Panc1 (cell line): ENCODE results near the gene FBXO47.

Experiments used
- POLR2AphosphoS5 ChIP-seq: IDR thresholded peaks from 2 replicates; pipeline ENCODE4 v1.6.1; 2012; ENCODE audit warnings: mild to moderate bottlenecking, low read depth, low read length, moderate library complexity
- TF ChIP-seq, protein P1 (sequence below): fragments of 450-650 bp; IDR thresholded peaks from 2 replicates; pipeline ENCODE4 v1.5.1; 2017; ENCODE audit warnings: mild to moderate bottlenecking
- TF ChIP-seq, protein P2 (sequence below), 2 experiments: IDR thresholded peaks; 2 replicates each; pipeline ENCODE4 v1.6.1; 2011 to 2012; ENCODE audit warnings: low read depth in 2 of 2, control low read depth in 1 of 2, low read length in 1 of 2, mild to moderate bottlenecking in 1 of 2, moderate library complexity in 1 of 2; ENCODE audit not compliant: insufficient read depth in 1 of 2

DNA sequence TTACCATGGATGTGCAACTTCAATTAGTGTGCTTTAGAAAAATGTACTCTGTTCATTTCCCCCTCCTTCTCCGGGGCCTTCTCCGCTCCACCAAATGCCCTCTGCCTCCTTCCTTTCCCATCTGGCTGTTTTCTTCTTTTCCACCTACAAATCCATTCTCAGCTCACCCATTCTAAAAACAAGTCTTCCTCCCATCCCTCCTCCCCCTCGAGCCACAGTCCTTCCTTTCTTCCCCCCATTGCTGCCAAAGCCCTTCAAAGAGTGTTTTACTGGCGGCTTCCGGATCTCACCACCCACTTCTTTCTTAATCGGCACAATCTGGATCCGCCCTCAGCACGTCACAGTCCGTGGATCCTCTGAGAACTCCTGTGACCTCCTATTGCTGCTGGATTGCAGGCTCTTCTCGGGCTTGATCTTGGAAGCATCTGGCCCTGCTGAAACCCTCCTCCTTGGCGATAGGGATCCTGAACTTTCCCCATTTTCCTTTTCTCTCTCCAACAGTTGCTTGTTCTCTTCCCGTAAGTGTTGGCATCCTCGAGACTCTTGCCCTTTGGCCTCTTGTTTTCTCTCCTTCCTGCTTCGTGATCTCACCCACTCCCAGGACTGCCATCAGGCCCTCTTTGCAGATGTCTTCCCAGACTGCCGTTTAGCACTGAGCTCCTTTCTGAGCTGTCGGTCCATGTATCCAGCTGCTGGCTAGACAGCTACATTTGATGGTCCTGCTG lies 36.0 kb upstream of the FBXO47 start:
- TF ChIP-seq, protein P1, sequence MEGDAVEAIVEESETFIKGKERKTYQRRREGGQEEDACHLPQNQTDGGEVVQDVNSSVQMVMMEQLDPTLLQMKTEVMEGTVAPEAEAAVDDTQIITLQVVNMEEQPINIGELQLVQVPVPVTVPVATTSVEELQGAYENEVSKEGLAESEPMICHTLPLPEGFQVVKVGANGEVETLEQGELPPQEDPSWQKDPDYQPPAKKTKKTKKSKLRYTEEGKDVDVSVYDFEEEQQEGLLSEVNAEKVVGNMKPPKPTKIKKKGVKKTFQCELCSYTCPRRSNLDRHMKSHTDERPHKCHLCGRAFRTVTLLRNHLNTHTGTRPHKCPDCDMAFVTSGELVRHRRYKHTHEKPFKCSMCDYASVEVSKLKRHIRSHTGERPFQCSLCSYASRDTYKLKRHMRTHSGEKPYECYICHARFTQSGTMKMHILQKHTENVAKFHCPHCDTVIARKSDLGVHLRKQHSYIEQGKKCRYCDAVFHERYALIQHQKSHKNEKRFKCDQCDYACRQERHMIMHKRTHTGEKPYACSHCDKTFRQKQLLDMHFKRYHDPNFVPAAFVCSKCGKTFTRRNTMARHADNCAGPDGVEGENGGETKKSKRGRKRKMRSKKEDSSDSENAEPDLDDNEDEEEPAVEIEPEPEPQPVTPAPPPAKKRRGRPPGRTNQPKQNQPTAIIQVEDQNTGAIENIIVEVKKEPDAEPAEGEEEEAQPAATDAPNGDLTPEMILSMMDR: no peak
- TF ChIP-seq, protein P2, sequence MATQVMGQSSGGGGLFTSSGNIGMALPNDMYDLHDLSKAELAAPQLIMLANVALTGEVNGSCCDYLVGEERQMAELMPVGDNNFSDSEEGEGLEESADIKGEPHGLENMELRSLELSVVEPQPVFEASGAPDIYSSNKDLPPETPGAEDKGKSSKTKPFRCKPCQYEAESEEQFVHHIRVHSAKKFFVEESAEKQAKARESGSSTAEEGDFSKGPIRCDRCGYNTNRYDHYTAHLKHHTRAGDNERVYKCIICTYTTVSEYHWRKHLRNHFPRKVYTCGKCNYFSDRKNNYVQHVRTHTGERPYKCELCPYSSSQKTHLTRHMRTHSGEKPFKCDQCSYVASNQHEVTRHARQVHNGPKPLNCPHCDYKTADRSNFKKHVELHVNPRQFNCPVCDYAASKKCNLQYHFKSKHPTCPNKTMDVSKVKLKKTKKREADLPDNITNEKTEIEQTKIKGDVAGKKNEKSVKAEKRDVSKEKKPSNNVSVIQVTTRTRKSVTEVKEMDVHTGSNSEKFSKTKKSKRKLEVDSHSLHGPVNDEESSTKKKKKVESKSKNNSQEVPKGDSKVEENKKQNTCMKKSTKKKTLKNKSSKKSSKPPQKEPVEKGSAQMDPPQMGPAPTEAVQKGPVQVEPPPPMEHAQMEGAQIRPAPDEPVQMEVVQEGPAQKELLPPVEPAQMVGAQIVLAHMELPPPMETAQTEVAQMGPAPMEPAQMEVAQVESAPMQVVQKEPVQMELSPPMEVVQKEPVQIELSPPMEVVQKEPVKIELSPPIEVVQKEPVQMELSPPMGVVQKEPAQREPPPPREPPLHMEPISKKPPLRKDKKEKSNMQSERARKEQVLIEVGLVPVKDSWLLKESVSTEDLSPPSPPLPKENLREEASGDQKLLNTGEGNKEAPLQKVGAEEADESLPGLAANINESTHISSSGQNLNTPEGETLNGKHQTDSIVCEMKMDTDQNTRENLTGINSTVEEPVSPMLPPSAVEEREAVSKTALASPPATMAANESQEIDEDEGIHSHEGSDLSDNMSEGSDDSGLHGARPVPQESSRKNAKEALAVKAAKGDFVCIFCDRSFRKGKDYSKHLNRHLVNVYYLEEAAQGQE (IDR thresholded peaks at IDR 0.05; ENCODE audit: insufficient read depth in 1 of 2, low read depth in 2 of 2, low read length in 1 of 2): no peak
- no peak for TF ChIP-seq POLR2AphosphoS5
